Fibroblast of upper back skin (primary cell): Measurements from ENCODE around the gene ABLIM3.
"Not testable (repeated sequence)": the region's sequence is repeated elsewhere in the genome, so short reads cannot be mapped to it uniquely, and the experiment has no call there.

ENCODE experiments used
- DNase-seq: peaks from one replicate; pipeline ENCODE4 v3.0.0-alpha.2; 2013

The ABLIM3 gene

DNA sequence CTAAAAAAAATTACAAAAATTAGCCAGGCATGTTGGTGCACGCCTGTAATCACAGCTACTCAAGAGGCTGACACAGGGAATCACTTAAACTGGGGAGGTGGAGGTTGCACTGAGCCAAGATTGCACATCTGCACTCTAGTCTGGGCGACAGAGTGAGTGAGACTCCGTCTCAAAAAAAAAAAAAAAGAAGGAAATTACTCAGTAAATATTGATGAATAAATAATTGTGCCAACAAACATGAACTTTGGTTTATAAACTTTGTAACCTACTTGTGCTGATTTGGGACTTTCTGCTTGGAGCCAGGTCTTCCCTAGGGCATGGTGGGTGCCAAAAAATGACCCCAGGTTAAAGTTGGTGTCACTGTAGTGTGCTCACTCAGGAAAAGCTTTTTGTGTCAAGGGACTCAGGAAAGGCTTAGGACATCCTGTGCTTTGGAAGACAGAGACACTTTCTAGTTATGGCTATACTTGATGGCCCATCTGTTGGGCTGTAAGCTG, 19.0 kb downstream of the ABLIM3 start:
- DNase-seq = no peak

GRCh38 chr5:149161026-149161687, 19.9 kb downstream of the ABLIM3 start:
- no peak for DNase-seq

DNA sequence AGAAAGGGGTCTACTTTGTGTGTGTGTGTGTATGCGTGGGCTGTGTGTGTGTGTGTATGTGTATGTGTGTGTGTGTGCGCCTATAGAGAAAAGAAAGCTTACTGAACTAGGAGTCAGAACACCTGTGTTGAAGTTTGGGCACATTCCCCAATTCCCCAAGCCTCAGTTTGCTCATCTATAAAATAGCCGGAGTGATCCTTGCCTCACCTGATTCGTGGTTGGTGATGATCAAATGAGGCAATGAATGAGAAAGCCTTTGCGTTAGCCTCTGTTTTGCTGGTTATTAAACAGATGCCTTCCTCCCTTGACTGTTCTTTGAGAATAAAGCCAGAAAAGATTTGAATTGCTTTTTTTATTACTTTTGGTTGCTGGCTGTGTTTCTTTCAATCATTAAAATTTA, 20.6 kb downstream of the ABLIM3 start:
- DNase-seq = no peak

DNA sequence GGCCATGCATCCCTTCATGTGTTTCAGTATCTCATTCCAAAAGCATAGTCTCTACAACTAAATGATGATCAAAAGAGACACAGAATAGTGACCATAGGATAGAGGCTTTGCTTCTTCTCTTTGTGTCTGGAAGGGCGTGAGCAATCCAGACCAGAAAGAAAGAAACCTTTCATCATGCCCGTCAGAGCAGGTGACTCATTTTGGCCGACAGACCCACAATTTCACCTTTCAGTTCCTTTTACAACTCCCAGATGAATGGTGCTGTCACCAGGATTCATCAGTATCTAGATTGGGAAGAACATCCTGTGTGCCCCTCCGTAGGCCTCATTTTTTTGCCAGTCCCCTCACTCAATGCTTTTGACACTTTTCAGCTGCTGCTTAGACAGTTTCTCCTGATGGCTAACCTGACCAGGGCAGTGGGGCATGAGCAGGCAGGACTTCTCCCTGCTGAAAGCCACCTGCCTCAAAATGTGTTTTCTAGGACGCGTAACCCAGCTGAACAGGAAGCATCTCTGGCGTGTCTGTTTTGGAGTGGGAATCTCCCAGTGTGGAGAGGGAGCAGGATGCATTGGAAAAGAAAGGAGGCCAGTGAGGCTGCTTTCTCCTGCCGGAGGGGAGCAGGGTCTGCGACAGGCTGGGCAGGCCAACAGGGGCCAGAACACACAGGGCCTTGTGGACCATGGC, 21.2 kb downstream of the ABLIM3 start:
- peak; percentile 50 for DNase-seq

GRCh38 chr5:149164731-149165130, 23.4 kb downstream of the ABLIM3 start:
- DNase-seq = no peak

DNA sequence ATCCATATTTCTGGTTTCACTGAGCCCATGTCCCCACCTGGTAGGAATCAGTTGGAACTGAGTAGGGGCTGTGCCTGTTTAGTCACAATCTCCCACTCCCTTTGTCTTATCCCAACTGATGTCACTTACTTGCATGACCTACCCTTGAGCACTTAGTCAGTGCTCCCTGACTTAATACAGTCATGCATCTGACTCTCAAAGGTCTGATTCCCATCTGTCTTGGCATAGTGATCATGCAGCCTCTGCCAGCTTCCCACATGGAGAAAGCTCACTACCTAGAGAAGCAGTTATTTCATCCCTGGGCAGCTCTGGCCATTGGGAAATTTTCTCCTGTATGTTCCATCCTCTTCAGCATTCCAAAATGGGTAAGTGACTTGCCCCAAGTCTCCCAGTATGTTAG, 24.8 kb downstream of the ABLIM3 start:
- no peak for DNase-seq

GRCh38 chr5:149166591-149167100, 25.4 kb downstream of the ABLIM3 start:
- peak; percentile 34 for DNase-seq

GRCh38 chr5:149168276-149168906, 27.1 kb downstream of the ABLIM3 start:
- no peak for DNase-seq

DNA sequence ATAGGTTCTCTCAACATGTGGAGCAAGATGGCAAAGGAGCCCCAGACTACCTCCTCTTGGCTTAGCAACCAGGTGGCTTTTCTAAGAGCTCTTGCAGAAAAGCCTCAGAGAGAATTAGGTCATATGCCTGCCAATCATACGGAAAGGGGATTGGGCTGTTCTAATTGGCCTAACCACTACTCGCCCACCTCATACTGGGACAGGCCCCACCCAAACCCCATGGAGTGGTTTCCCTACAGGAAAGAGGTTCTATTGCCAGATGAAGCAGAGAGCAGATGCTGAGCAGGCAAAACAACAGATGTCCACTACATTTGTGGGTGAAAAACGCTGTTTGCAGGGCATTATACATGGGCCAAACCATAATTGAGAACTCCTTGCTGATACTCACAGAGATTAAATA, 29.0 kb downstream of the ABLIM3 start:
- peak; percentile 28 for DNase-seq

- peak; percentile 85 for DNase-seq
Observed at GRCh38 chr5:149172261-149172660, 31.0 kb downstream of the ABLIM3 start.

DNA sequence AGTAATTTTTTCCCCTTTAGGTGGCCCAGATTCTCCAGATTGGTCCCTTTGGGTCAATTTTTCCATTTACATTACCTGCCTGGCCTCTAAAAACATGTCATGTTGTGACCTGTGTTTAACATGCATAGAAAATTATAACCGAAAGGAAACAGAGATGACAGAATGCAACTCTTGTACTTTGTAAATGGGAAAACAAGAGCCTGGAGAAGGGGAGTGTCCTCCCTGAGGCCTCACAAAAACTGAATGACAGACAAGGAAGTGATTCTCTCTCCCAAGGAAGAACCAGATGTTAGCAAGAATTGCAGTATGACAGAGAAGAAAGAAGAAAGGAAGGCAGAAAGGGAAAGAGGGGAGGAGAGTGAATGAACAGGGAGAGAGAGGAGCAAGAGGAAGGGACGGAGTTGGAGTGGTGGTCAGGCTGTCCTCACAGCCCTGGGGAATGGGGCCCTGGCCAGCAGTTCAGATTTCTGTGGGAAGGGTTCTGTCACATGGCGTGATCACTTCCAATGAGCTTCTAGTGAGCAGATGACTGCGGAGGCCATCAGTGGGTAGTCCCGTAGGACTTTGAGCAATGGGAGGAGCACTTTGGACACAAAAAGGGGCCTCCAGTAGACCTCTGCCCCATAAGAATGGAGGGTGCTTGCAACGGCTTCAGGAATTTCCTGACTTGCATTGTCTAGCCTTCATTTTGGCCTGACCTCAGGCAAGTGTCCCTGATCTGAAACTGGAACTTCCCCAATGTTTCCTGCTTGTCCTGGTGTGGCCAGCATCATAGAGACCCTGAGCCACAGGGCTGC, 31.6 kb downstream of the ABLIM3 start:
- DNase-seq = peak; percentile 31

GRCh38 chr5:149174847-149175234, 33.5 kb downstream of the ABLIM3 start:
- no peak for DNase-seq

DNA sequence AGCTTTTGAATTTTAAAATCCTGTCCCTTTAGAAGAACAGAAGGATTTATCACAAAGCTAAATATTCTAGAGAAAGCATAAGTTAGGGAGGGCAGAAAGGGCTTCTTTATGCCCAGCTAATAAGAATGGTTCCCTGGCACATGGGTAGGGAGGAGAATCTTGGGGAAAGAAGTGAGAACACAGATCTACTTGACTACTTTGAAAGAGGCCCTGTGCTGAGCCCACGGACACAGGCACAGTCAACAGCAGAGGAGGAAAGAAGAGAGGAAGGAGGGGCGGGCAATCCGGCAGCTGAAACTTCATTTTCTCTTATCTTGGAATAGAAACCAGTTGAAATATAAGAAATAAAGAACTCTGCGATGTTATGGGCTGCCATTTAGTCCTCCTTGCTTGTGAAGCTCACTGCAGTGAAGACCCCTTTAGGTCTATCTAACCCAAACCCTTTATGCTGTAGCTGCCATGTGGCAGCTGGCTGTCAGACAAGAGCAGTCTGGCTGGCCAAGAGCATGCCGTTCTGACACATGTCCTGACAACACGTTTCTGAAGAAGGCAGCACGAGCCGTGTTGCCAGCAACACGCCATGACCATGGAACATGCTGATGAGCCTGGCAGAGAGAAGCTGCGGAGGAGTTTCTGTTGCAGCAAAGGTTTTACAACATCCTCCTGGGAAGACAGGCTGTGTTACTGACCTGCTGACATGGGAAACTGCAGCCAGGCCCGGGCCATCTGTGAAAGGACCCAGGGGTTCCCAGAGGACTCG, 34.2 kb downstream of the ABLIM3 start:
- no peak for DNase-seq

GRCh38 chr5:149177339-149177843, 36.1 kb downstream of the ABLIM3 start:
- no peak for DNase-seq

GRCh38 chr5:149177911-149178565, 36.7 kb downstream of the ABLIM3 start:
- DNase-seq = no peak

GRCh38 chr5:149181732-149182131, 40.4 kb downstream of the ABLIM3 start:
- DNase-seq = no peak

GRCh38 chr5:149182241-149182640, 40.9 kb downstream of the ABLIM3 start:
- no peak for DNase-seq

GRCh38 chr5:149185067-149185466, 43.8 kb downstream of the ABLIM3 start:
- no peak for DNase-seq

- DNase-seq = no peak
Observed at GRCh38 chr5:149186506-149186905, 45.2 kb downstream of the ABLIM3 start.

DNA sequence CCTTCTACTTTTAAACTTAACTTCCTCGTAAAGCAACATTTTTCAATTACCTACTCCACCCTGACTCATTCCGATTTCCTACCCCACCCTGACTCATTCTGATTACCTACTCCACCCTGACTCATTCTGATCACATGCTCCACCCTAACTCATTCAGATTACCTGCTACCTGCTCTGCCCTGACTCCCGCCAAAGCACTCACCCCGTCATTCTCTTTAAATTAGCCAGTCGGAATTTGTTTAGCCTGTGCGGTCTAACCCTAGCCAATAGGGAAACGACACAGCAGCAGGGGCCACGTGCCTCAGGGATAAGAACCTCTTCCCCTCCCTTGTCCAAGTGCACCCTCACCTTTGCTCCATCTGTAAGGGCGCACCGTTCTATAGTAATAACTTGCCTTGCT, 46.3 kb downstream of the ABLIM3 start:
- DNase-seq = not testable (repeated sequence)

DNA sequence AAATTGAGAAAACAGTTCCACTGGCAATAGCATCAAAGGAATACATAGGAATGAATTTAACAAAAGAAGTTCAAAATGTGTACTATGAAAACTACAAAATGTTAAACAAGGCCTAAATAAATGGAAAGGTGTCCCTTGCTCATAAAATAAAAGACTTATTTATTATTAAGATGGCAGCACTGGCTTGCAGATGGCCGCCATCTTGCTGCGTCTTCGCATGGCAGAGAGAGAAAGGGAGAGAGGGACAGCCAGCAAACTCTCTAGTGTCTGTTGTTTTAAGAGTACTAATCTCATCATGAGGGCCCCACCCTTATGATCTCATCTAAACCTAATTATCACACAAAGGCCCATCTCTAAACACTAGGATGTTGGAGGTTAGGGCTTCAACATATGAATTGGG, 47.1 kb downstream of the ABLIM3 start:
- DNase-seq = no peak
